Tongue (tissue), 2 donors: ENCODE data around the gene COMMD9. TPM values are rescaled to one million over a fixed set of nuclear protein-coding genes. Genes with fewer than 3 reads are reported as not detected.

ENCODE experiments used
- DNase-seq: peaks from one replicate; pipeline ENCODE4 v3.0.0-alpha.2; 2015
- total RNA-seq: library from RNA; depleted of rRNA; stranded (reverse); fragments of >200 nt; gene quantifications from one replicate; pipeline ENCODE4 v1.2.3, GENCODE V29; 2014

The COMMD9 gene
- total RNA-seq, 1 donor from 2014 or later = 26.7 TPM

- DNase-seq = no peak
Observed at GRCh38 chr11:36296884-36297543, 7.8 kb upstream of the COMMD9 start.

- DNase-seq = no peak
Observed at GRCh38 chr11:36295926-36296325, 6.7 kb upstream of the COMMD9 start, which contains the start of gene PRR5L. Gene PRR5L (plus strand): TSS chr11:36296288. CDS start chr11:36401122, 104,834 bp downstream.

GRCh38 chr11:36292311-36292722, 3.1 kb upstream of the COMMD9 start:
- peak; percentile 55 for DNase-seq

- DNase-seq = no peak
Observed at GRCh38 chr11:36288442-36289225, 590 bp downstream of the COMMD9 start.

GRCh38 chr11:36282926-36283325, 6.3 kb downstream of the COMMD9 start:
- no peak for DNase-seq

GRCh38 chr11:36281850-36282249, 7.4 kb downstream of the COMMD9 start:
- no peak for DNase-seq

GRCh38 chr11:36280531-36280930, 8.7 kb downstream of the COMMD9 start:
- DNase-seq = no peak

GRCh38 chr11:36278531-36279282, 10.5 kb downstream of the COMMD9 start:
- peak; percentile 24 for DNase-seq

- DNase-seq = peak; percentile 51
Observed at GRCh38 chr11:36274414-36274813, 14.8 kb downstream of the COMMD9 start.

GRCh38 chr11:36273110-36273509, 16.1 kb downstream of the COMMD9 start:
- DNase-seq = no peak

GRCh38 chr11:36271794-36272407, 17.3 kb downstream of the COMMD9 start:
- DNase-seq = no peak

- DNase-seq = peak; percentile 59
Observed at GRCh38 chr11:36270701-36271100, 18.5 kb downstream of the COMMD9 start.

GRCh38 chr11:36268337-36268985, 20.8 kb downstream of the COMMD9 start:
- peak; percentile 53 for DNase-seq

GRCh38 chr11:36266767-36267166, 22.5 kb downstream of the COMMD9 start:
- DNase-seq = no peak

- DNase-seq = peak; percentile 80
Observed at GRCh38 chr11:36265793-36266628, 23.2 kb downstream of the COMMD9 start.

GRCh38 chr11:36264973-36265344, 24.3 kb downstream of the COMMD9 start:
- DNase-seq = no peak

GRCh38 chr11:36264011-36264972, 24.9 kb downstream of the COMMD9 start:
- no peak for DNase-seq

GRCh38 chr11:36261094-36261493, 28.1 kb downstream of the COMMD9 start:
- no peak for DNase-seq

- peak; percentile 81 for DNase-seq
Observed at GRCh38 chr11:36258730-36259360, 30.4 kb downstream of the COMMD9 start.
